Fibroblast of mammary gland (primary cell): Measurements from ENCODE around the gene SLC14A1.

Experiments
- DNase-seq: peaks from one replicate; pipeline ENCODE4 v3.0.0-alpha.2; 2010; ENCODE audit warnings: low read depth
- H3K4me3 ChIP-seq: 2 replicates; pipeline ENCODE4 v1.5.1; 2011; ENCODE audit warnings: low read depth, mild to moderate bottlenecking, low read length, moderate library complexity; ENCODE audit not compliant: control insufficient read depth
- CTCF ChIP-seq: conservative IDR thresholded peaks from 2 replicates; pipeline ENCODE4 v1.5.1; 2011; ENCODE audit warnings: low read depth, low read length, inconsistent platforms; ENCODE audit not compliant: control insufficient read depth, insufficient read depth

Gene SLC14A1

GRCh38 chr18:45715212-45715780 lies 8.7 kb upstream of the SLC14A1 start:
- no peak overlapping the region for H3K4me3 ChIP-seq
- TF ChIP-seq CTCF, result no peak
- DNase-seq, result no peak

- DNase-seq, result no peak
- no peak for TF ChIP-seq CTCF
Measured at GRCh38 chr18:45719106-45719505, 4.9 kb upstream of the SLC14A1 start.

GRCh38 chr18:45722899-45723298 lies 1.1 kb upstream of the SLC14A1 start:
- peak; percentile 82 for DNase-seq
- peak; percentile 79 for TF ChIP-seq CTCF
- no peak overlapping the region for H3K4me3 ChIP-seq

More at GRCh38 chr18:45719106-45719505, 4.9 kb upstream of the SLC14A1 start:
- no peak overlapping the region for H3K4me3 ChIP-seq

GRCh38 chr18:45724601-45725000 lies 620 bp downstream of the SLC14A1 start:
- no peak overlapping the region for H3K4me3 ChIP-seq

GRCh38 chr18:45725336-45725735 lies 1.4 kb downstream of the SLC14A1 start:
- H3K4me3 ChIP-seq, result no peak overlapping the region
- DNase-seq, result no peak
- no peak for TF ChIP-seq CTCF

More at GRCh38 chr18:45724601-45725000, 620 bp downstream of the SLC14A1 start:
- no peak for TF ChIP-seq CTCF
- peak; percentile 29 for DNase-seq

GRCh38 chr18:45726603-45727002 lies 2.6 kb downstream of the SLC14A1 start:
- TF ChIP-seq CTCF, result no peak
- DNase-seq, result peak; percentile 39
- H3K4me3 ChIP-seq, result no peak overlapping the region

- no peak for TF ChIP-seq CTCF
- peak; percentile 69 for DNase-seq
- H3K4me3 ChIP-seq, result no peak overlapping the region
Measured at GRCh38 chr18:45727068-45727467, 3.1 kb downstream of the SLC14A1 start.
